Coronary artery (tissue), 2 donors: ENCODE data around the gene IFI6.
"Not testable (repeated sequence)": the region's sequence is repeated elsewhere in the genome, so short reads cannot be mapped to it uniquely, and the experiment has no call there.

Experiments
- DNase-seq: peaks from one replicate; pipeline ENCODE4 v3.0.0-alpha.2; 2017; ENCODE audit warnings: low spot score
- H3K27ac ChIP-seq, 2 donors: fragments of 200-600 bp; sonication (generic); one replicate each; pipeline ENCODE4 v1.5.1; 2016 to 2019
- H3K4me3 ChIP-seq: fragments of 200-600 bp; sonication (generic); 2 replicates; pipeline ENCODE4 v1.5.1; 2016; ENCODE audit warnings: mild to moderate bottlenecking, moderate library complexity
- TF ChIP-seq, protein P1 (sequence below): fragments of 200-600 bp; sonication (generic); IDR thresholded peaks from one replicate; pipeline ENCODE4 v1.5.1; 2019; ENCODE audit warnings: antibody characterized with exemption

Gene IFI6

DNA sequence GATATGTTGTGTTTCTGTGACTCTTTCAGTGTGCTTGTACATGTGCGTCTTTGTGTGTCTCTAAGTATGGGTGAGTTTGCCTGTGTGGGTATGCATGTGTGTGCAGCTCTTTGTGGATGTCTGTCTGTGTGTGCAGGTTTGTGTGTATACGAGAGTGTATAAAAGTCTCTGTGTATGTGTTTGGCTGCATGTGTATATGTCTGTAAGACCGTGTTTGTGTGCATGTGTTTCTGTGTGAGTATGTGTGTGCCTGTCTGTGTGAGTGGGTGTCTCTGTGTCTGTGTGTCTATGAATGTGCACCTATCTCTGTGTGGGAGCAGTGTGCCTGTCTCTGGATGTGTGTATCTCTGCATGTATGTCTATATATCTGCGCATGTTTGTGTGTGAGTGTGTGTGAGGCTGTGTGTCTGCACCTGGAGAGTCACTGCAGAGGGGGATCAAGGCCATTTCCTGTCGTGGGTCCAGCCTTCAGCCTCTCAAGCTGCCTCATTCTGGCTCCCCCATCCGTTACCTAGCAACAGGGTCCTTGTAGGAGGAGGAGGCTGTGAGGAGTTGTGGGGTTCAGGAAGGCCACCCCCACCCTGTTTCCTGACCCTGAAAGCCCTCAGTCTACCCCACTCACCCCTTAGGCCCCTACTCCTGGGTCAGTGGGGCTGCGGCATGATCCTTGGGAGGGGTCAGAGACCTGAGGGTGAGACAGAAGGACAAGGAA, 47.4 kb downstream of the IFI6 start:
- Histone ChIP-seq H3K27ac (peak overlapping the region in 1 of 2 donors; percentile 61), H3K4me3 (no peak overlapping the region)
- TF ChIP-seq, protein P1, sequence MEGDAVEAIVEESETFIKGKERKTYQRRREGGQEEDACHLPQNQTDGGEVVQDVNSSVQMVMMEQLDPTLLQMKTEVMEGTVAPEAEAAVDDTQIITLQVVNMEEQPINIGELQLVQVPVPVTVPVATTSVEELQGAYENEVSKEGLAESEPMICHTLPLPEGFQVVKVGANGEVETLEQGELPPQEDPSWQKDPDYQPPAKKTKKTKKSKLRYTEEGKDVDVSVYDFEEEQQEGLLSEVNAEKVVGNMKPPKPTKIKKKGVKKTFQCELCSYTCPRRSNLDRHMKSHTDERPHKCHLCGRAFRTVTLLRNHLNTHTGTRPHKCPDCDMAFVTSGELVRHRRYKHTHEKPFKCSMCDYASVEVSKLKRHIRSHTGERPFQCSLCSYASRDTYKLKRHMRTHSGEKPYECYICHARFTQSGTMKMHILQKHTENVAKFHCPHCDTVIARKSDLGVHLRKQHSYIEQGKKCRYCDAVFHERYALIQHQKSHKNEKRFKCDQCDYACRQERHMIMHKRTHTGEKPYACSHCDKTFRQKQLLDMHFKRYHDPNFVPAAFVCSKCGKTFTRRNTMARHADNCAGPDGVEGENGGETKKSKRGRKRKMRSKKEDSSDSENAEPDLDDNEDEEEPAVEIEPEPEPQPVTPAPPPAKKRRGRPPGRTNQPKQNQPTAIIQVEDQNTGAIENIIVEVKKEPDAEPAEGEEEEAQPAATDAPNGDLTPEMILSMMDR, result no peak
- DNase-seq, result no peak

DNA sequence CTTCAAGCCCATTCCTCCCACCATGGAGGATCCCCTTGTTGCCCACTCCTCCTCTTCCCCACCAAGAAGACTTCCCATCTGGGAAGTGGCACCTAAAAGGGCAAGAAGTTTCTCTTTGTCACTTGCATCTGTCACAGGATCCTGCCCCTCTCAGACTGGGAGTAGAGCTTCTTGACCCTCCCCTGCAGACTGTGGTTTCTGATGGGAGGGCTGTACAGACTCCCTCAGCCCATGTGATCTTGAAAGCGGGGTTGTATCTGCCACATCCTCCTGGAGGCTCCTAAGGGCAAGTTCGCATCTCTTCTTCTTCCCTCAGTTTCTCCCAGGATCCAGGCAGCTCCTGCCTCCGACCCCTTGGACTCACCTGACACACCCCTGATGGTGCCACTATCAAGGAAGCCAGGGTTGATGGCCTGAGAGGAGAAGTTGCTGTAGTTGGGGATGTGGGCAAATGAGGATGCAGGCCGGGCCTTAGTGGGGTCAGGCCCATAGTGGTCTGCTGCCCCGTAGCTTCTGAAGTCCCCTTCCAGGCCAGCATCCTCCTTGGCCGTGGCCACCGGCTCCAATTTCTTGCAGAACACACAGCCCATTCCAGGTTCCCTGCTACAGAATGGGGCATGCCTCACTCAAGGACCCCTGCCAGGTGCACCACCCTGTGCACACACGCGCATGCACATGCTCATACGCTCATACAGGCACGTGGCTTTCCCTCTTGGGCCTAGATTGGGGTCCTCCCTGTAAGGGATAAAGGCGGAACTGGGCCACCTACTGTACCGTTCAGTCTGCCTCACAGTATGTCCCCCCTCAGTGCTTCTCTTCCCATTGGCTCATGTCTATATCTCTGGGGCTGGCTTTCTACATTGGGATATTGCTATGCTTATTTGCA, 48.4 kb downstream of the IFI6 start:
- H3K27ac ChIP-seq, result no peak overlapping the region
- no peak overlapping the region for H3K4me3 ChIP-seq
- TF ChIP-seq, protein P1, result no peak
- DNase-seq, result no peak

DNA sequence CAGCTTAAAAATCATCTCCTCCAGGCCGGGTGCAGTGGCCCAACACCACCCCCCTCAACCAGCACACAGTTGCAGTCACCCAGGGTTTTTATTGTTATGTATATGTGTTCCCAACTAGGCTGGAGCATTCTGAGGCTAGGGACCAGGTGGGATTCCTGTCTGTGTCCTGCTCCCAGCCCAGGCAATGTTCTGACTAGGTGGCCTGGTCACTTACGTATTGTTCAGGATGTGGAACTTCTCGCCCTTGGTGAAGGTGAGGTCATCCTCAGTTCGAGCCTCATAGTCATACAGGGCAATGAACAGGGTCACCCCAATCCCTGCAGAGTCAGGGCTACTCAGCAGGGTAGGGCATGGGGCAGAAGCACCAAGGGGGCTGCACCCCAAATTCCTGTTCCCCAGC, 49.2 kb downstream of the IFI6 start:
- Histone ChIP-seq H3K4me3 (no peak overlapping the region), H3K27ac (no peak overlapping the region)
- TF ChIP-seq, protein P1, result no peak
- DNase-seq, result no peak

DNA sequence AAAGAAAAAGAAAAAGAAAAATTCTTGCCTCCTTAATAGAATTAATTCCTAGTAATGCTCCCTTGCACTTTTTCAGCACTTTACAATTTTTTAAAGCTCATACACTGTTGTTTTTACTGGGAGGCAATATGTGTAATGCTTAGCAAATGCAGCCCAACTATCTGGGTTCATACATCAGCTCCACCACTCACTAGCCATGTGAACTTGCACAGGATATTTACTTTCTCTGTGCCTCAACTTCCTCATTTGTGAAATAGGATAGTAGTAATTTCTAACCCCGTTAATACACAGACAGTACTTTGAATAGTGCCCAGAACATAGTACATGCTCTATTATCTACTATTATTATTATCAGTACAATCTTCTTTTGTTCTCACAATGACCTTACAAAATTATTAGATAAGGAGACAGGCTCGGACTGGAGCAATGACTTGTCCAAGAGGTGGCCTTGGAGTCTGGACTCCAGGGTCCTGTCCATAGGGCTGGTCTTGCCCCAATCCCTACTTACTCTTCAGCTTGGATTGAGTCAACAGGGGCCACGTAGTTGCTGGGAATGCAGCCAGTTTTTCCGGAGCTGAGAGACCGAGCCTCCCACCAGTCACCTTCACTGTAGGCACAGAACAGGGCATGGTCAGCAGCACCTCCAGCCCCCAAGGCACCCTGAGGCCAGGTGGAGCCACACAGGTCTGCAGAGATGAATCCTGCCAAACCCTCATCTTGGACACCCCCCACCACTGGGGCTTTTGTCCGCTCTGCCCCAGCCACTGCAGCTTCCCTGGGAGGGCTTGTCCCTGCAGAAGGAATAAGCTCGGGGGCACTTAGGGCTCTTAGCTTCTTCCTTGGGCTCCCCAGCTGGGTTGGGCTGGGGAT, 50.7 kb downstream of the IFI6 start:
- Histone ChIP-seq H3K4me3 (no peak overlapping the region), H3K27ac (no peak overlapping the region)
- TF ChIP-seq, protein P1, result no peak
- DNase-seq, result no peak

DNA sequence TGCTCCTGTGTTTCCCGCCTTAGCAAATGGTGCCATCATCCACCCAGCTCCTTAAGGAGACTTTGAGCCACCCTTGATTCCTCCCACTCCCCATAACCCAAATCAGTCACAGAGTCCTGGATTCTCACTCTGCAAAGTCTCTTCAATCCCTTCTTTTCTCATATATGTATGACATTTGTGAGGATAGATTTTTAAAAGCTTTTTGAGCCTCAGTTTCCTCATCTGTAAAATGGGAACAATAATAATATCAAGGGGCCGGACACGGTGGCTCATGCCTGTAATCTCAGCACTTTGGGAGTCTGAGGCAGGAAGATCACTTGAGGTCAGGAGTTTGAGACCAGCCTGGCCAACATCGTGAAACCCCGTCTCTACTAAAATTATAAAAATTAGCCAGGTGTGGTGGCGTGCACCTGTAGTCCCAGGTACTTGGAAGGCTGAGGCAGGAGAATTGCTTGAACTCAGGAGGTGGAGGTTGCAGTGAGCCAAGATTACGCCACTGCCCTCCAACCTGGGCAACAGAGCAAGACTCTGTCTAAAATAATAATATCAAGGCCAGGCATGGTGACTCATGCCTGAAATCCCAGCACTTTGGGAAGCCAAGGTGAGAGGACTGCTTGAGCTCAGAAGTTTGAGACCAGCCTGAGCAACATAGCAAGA, 52.1 kb downstream of the IFI6 start:
- DNase-seq, H3K4me3 ChIP-seq, H3K27ac ChIP-seq: not testable (repeated sequence)

DNA sequence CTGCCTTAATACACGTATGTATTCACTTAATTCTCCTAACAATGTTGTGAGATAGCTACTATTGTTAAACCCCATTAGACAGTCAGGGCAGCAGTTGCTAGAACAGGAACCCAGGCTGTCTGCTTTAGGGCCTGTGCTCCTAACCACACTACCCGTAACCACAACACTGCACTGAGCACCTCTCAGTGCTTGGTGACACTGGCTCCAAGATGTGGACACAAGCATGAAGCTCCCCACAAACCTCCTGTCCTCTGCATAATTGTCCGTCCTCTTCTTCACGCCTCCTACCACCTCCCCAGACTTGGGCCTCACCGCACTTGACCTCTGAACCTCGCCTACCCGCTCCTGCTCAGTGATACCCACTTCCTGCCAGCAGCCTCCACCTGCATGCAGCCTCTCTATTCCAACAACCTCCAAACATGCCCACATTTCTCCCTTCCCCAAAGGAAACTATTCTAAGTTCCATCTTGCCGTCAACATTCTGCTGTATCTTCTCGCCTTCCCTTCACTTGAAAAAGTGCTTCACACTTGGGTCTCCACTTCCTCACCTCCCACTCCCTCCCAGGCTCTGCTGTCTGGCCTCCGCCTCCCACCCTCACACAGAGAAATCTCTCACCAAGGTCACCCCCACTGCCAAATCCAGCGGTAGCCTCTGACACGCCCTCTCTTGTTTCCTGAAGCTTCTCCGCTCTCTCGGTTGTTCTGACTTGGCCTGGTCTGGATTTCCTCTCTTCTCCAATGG, 53.5 kb downstream of the IFI6 start:
- DNase-seq, result no peak
- TF ChIP-seq, protein P1, result no peak
- H3K27ac ChIP-seq, result no peak overlapping the region

More for the DNA sequence above, 53.5 kb downstream of the IFI6 start:
- no peak overlapping the region for H3K4me3 ChIP-seq
